Measurements from ENCODE around the gene SYPL1.

SYPL1 gene

GRCh38 chr7:106053109-106053508, 59.0 kb downstream of the SYPL1 start:
- FAIRE-seq (no peak), DNase-seq (ENCODE audit: low spot score) (no peak)

DNA sequence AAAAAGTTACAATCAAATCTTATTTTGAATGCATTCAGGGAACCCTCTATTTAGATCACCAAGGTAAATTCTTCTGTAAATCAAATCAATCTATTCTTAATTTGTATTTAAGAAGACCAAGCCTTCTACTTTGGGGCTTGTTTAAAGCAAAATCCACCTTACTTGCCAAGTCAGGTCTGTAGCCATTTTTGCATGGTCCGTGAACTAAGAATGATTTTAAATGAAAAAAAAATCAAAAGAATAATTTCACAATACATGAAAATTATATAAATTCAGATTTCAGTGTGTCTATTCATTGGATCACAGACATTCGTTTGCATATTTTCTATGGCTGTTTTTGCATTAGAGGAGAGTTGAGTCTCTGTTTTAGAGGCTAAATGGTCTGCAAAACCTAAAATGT, 59.4 kb downstream of the SYPL1 start:
- no peak for FAIRE-seq
- no peak for DNase-seq (ENCODE audit: low spot score)

DNA sequence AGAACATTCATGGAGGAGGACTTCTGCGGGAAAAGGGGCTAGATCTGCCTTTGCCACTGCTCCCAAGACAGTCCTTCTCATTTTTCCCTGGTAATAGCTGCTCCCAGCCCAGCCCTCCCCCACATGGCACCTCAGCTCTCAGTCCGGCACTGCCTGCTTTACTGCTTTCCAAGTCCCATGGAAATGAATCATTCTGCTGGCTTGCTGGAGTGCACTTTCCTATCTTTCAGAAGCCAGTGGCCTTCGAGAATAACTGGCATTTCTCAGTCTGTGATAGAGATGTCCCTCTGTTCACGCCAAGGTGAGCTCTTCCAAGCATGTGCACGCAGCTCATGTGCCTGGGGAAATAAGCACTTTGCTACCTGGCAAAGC, 61.4 kb downstream of the SYPL1 start:
- FAIRE-seq (no peak), DNase-seq (ENCODE audit: low spot score) (no peak)

DNA sequence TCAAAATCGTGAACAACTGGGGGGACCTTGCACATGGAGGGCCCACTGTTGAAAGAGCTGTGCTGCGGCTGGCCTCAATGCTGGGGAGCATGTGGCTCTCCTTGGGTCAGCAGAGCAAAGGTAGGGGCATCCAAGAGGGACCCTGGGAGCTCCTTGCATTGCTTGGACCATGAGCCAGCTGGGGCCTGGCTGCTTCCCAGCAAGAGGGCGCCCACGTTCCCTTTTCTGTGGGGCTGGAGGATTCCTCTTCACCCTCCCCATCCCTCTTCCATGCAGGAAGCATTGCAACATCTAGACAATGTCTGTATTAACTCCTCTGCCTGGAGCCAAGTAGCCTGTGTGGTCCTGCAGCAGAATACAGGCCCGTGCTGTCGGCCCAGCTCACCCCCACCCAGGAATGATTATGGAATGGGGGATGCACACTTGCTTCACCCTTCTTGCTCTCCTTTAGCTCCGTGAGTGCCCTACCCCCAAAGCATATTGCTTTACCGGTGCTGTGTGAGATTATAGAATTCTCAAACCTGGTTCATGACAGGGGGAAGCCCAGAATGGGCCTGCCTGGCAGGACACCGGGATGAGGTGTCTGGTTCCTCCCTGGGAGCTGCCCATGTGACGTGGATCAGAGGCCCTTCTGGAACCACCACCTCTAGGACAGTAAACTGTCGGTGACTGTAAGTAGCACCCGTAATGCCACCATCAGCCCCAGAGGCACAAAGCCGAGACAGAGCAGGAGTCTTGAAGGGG, 61.9 kb downstream of the SYPL1 start:
- no peak for DNase-seq (ENCODE audit: low spot score)
- no peak for FAIRE-seq

- DNase-seq (ENCODE audit: low spot score) (no peak), FAIRE-seq (no peak)
Observed at GRCh38 chr7:106049139-106049752, 62.9 kb downstream of the SYPL1 start.

DNA sequence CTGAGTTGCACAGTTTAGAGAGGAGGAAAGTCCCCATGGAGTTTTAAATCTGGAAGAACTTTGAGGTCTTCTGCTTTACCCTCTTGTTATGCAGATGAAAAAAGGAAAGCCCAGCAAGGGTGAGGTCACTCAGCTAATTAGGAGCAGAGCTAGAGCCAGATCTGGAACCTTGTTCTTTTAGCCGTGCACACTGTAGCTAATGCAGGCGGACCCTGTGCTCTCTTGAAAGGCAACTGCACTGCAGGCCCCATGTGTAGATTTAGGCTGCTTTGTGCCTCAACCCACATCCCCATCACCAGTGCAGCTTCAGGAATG, 63.4 kb downstream of the SYPL1 start:
- no peak for DNase-seq (ENCODE audit: low spot score)

GRCh38 chr7:106047818-106048705, 64.0 kb downstream of the SYPL1 start:
- DNase-seq (ENCODE audit: low spot score), result no peak
- no peak for FAIRE-seq

More for the DNA sequence above, 63.4 kb downstream of the SYPL1 start:
- FAIRE-seq, result no peak

DNA sequence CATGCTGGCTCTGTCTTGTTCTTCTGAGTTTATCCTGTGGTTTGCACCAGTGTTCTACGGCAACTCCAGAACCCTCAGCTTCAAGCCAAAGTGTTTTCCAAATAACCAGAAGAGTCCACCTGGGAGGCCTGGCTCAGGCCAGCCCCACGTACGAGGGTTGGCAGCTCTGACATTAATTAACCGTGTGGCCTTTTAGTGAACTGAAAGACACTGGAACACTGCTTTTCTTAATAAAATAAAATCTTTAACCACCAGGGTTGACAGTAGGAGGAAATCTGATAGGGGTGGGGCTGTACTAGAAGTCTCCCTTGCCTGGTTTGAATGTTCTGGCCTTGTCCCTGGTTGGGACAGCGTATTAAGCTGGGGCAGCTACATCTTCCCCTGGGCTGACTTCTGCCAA, 64.9 kb downstream of the SYPL1 start:
- DNase-seq (ENCODE audit: low spot score) (no peak), FAIRE-seq (no peak)

DNA sequence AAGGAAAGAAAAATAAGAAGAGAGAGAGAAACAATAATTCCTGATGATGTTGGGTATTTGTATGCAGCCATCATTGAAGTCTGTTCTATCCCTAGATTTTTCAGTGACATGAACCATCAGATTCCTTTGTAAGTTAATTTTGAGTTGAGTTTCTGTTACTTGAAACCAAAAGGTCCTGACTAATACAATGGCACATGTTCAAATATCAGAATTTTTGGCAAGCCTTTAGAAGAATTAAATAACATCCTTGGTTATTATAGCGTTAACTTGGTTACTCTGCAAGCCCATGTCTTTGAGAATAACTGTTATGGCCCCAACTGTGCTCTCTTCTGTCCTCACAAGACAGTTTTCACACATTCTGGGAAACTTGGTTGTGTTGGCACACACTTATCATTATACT, 66.5 kb downstream of the SYPL1 start:
- no peak for FAIRE-seq
- no peak for DNase-seq (ENCODE audit: low spot score)

DNA sequence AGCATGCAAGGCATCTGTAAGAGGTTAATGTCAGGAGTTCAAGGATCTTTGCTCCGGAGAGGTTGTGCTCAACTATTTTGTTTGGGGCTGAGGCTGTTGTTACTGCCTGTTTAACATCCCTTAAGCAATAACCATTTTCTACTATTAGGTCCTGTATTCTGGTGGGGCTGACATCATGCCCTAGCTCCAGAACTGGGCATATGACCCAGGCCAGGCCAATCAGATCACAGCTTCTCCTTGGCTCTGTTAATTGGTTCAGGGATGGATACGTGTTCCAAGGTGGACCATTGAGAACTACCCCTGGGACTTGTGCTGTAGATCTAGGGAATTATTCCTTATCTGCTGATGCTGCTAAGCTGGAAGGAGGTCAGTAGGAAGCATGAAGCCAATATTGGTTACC, 67.0 kb downstream of the SYPL1 start:
- FAIRE-seq, result no peak
- DNase-seq (ENCODE audit: low spot score), result no peak

DNA sequence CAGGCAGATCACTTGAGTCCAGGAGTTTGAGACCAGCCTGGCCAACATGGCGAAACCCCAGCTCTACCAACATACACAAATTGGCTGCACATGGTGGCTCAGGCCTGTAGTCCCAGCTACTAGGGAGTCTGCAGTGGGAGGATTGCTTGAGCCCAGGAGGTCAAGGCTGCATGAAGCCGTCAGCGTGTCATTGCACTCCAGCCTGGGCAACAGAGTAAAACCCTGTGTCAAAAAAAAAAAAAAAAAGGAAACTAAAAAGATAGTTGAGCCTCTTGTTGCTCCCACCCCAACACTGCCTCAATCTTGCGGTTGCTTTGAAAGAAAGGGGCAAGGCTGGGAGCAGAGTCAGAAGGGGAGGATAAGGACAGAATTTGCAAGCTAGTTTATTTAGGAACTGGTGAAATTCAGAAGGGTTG, 69.9 kb downstream of the SYPL1 start:
- FAIRE-seq, result no peak

DNA sequence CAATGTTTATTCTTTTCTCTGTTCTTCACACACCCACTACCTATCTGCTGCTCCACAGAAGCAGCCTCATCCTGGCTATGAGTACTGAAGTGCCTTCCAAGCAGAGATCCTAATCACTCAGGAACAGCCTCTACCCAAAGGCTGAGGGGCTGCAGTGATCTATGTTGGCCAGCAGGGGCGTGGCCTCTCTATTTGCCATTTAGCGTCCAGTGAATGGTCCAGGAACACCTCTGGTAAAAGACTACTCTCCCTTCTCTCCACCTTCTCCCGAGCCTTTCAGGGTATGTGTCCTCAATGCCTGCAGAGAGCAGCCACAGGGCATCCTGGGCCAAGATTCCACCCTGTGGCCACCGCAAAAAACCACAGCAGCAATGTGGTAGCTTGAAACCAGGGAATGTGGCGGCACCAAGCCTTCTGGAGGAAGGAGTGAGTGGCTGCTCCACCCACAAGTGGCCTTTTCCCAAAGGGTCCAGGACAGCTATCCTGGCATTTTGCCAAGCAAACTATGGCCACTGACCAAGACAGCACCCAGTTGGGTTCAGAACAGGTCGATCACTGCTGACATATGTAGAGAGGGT, 70.9 kb downstream of the SYPL1 start:
- no peak for FAIRE-seq

More for the DNA sequence above, 69.9 kb downstream of the SYPL1 start:
- DNase-seq (ENCODE audit: low spot score), result no peak

More for the DNA sequence above, 70.9 kb downstream of the SYPL1 start:
- DNase-seq (ENCODE audit: low spot score), result peak; percentile 32

Data from RCC 7860 (cell line).